Lung (tissue), 12 donors: ENCODE data around the gene KCNMB2. TPM values are rescaled to one million over a fixed set of nuclear protein-coding genes. Genes with fewer than 3 reads are reported as not detected.

ENCODE experiments used
- ATAC-seq: fragments of 200-7000 bp; cut with Tn5 transposase; one replicate; pipeline ENCODE4 v1.9.1; 2020; ENCODE audit warnings: moderate number of reproducible peaks; ENCODE audit not compliant: insufficient read depth, low FRiP score
- DNase-seq, 3 donors: peaks; one replicate each; pipeline ENCODE4 v3.0.0-alpha.2; 2013 to 2017
- H3K27ac ChIP-seq, 2 donors: one replicate each; pipeline ENCODE4 v1.5.1; 2013; ENCODE audit warnings: mild to moderate bottlenecking in 2 of 2, moderate library complexity in 2 of 2, control low read depth in 1 of 2, inconsistent platforms in 1 of 2, low read depth in 1 of 2, low read length in 1 of 2
- H3K27me3 ChIP-seq, 3 donors: one replicate each; pipeline ENCODE4 v1.5.1; 2013; ENCODE audit warnings: low read length in 2 of 3; ENCODE audit not compliant: control insufficient read depth in 3 of 3, insufficient read depth in 3 of 3
- H3K36me3 ChIP-seq, 4 donors: one replicate each; pipeline ENCODE4 v1.5.1; 2013; ENCODE audit warnings: low read length in 4 of 4, mild to moderate bottlenecking in 1 of 4, moderate library complexity in 1 of 4; ENCODE audit not compliant: control insufficient read depth in 4 of 4, insufficient read depth in 4 of 4
- H3K4me1 ChIP-seq, 5 donors: one replicate each; pipeline ENCODE4 v1.5.1; 2013; ENCODE audit warnings: low read length in 5 of 5, mild to moderate bottlenecking in 2 of 5, moderate library complexity in 1 of 5; ENCODE audit not compliant: control insufficient read depth in 5 of 5, insufficient read depth in 5 of 5
- H3K4me3 ChIP-seq: one replicate; pipeline ENCODE4 v1.5.1; 2013; ENCODE audit warnings: mild to moderate bottlenecking, control low read depth, moderate library complexity
- H3K9ac ChIP-seq, 2 donors: one replicate each; pipeline ENCODE4 v1.5.1; 2013; ENCODE audit warnings: low read length in 2 of 2, control low read depth in 1 of 2; ENCODE audit not compliant: insufficient read depth in 1 of 2
- H3K9me3 ChIP-seq, 4 donors: one replicate each; pipeline ENCODE4 v1.5.1; 2013; ENCODE audit warnings: low read length in 3 of 4, mild to moderate bottlenecking in 1 of 4, moderate library complexity in 1 of 4; ENCODE audit not compliant: control insufficient read depth in 4 of 4, insufficient read depth in 3 of 4
- WGBS, 2 donors: extraction: QIAGEN DNeasy Blood & Tissue Kit; methylation state at CpG; one replicate each; pipeline ENCODE4 v1.1.7; 2013; 5-methylcytosine and 5-hydroxymethylcytosine counted together
- polyA plus RNA-seq, 2 donors: library from polyadenylated mRNA; stranded (reverse); fragments of 200-250 nt; gene quantifications; one replicate each; pipeline ENCODE4 v1.2.1, GENCODE V29; 2013
- total RNA-seq, 2 donors: library from RNA; depleted of rRNA in 1 of 2; stranded (reverse); fragments of >200 nt in 1 of 2; gene quantifications; one replicate each; pipeline ENCODE4 v1.2.1, GENCODE V29; 2014 to 2021
- TF ChIP-seq, protein P1 (sequence below): IDR thresholded peaks from 2 replicates; pipeline ENCODE4 v1.5.1; 2012; ENCODE audit warnings: mild to moderate bottlenecking; ENCODE audit errors: control extremely low read depth, extremely low read depth
- donor health status: control.
- donor health status: control.
- donor health status: Bipolar disorder and iron deficiency.
- donor health status: healthy.
- donor health status: DM: yes; HTN: yes; CAD: no.

KCNMB2 gene
- total and polyA plus RNA-seq, 4 donors = 0.62 to 12.2 (median 1.2) TPM

DNA sequence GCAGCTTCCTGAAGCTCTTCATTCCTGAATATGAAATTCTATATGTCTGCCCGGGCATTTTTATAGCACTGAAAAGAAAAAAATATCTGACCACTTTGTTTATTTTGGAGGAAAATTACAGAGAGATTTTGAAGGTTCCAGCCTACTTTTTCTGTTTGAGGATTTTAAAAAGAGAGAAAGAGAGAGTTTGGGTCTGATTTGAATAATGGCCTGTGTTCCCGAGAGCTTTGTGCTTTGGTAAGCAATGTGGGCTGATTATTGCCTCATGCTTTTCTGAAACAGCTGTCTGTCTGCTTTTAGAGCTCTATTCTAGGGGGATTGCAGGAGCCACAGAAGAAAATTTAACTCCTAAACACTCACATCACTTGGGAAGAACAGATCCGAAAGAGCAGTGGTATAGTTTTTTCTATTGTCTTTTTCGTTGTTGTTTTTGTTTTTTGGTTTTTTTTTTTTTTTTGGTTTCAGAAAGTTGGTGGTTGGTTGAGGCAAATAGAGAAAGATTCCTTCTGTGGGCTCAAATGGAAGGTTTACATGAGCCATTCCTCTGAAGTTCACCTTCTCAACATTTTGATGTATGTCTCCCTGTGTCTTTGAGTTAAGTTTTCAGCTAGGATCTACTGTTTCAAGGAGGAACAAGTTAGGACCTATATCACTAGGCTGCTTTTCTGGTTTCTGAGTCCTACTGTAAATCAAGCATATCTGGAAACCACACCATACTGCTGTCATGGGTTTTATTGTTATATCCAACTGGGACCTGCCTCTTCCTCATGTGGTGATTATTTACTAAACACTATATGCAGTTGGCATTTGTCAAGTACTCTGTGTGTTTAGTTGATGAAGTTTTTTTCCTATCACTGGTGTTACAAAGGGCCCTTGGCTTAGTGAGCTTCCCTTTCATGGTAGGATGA lies 178.9 kb downstream of the KCNMB2 start:
- Histone ChIP-seq H3K4me1 (peaks cover 0 to 28% (median 8%) of the 10 kb centered on the region in 5 donors), H3K27ac (no peak overlapping the region), H3K27me3 (no peaks in the 10 kb centered on the region), H3K9me3 (no peaks in the 10 kb centered on the region), H3K9ac (peak overlapping the region in 1 of 2 donors; percentile 55), H3K4me3 (no peak overlapping the region), H3K36me3 (no peaks in the 10 kb centered on the region)
- TF ChIP-seq, protein P1, sequence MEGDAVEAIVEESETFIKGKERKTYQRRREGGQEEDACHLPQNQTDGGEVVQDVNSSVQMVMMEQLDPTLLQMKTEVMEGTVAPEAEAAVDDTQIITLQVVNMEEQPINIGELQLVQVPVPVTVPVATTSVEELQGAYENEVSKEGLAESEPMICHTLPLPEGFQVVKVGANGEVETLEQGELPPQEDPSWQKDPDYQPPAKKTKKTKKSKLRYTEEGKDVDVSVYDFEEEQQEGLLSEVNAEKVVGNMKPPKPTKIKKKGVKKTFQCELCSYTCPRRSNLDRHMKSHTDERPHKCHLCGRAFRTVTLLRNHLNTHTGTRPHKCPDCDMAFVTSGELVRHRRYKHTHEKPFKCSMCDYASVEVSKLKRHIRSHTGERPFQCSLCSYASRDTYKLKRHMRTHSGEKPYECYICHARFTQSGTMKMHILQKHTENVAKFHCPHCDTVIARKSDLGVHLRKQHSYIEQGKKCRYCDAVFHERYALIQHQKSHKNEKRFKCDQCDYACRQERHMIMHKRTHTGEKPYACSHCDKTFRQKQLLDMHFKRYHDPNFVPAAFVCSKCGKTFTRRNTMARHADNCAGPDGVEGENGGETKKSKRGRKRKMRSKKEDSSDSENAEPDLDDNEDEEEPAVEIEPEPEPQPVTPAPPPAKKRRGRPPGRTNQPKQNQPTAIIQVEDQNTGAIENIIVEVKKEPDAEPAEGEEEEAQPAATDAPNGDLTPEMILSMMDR = no peak
- ATAC-seq (no peak), DNase-seq (peak in 2 of 3 donors; percentile 77 to 84)
- WGBS, 2 donors = 76 to 86% methylated on average over 4 of the region's 4 CpGs

DNA sequence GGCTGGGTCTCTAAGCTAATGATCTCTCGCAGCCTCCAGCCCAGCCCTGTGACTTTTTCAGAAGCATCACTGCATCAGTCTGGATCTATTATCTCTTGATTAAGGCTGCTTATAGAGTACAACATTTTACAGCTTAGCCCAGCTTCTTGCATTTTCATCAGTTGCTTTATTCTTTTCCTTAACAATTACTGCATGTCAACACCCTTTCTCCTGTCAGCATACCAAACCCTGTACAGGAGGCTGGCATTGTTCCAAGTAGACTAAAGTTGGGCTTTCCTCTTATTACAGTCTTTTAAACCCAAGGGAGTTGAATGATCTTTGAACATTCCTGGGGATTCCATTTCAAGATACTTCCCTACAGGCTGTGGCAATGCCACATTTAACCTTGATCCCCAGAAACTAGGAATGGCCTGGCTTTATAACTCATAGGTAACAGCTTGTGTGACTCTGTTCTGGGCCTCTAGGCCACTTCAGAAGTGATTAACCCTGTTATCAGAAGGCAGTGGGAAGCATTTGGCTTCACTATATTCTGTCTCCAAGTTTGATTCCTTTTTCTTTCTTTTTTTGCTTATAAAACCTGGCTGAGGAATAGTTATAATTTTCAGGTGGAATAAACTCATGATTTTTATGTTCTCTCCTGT lies 182.9 kb downstream of the KCNMB2 start:
- DNase-seq = peak; percentile 28 to 67 (median 65)
- no peaks in the 10 kb centered on the region for H3K36me3 ChIP-seq
- peaks cover 0 to 19% (median 6%) of the 10 kb centered on the region in 5 donors for H3K4me1 ChIP-seq
- H3K27ac ChIP-seq = no peak overlapping the region
- no peaks in the 10 kb centered on the region for H3K9me3 ChIP-seq
- H3K27me3 ChIP-seq = no peaks in the 10 kb centered on the region
- ATAC-seq = no peak
- H3K9ac ChIP-seq = no peak overlapping the region
- H3K4me3 ChIP-seq = no peak overlapping the region
- 88 to 93% methylated on average over 1 of the region's 1 CpG for WGBS, 2 donors
- TF ChIP-seq, protein P1 = no peak

DNA sequence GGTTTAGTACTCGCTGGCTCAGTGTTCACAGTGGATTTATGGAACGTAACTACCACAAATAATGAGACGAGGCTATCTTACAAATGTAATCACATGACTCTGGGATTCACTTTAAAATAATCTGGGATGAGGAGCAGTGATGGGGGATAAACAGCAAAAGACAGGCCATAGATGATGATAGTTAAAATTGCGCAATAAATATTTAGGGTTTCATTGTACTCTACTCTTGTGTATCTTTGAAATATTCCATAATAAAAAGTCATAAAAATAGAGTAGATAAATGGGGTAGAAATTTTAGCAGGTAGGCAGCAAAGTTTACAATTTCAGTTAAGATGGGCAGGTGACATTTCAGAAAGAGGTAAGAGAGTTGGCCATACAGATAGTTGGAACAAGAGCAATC lies 196.6 kb downstream of the KCNMB2 start:
- no peak overlapping the region for H3K4me3 ChIP-seq
- TF ChIP-seq, protein P1 = no peak
- H3K27me3 ChIP-seq = no peaks in the 10 kb centered on the region
- H3K36me3 ChIP-seq = no peaks in the 10 kb centered on the region
- H3K9ac ChIP-seq = no peak overlapping the region
- H3K4me1 ChIP-seq = peaks cover 0 to 2% (median 0%) of the 10 kb centered on the region in 5 donors
- ATAC-seq (no peak), DNase-seq (no peak)
- no peaks in the 10 kb centered on the region for H3K9me3 ChIP-seq
- H3K27ac ChIP-seq = no peak overlapping the region
- 86 to 94% methylated on average over 4 of the region's 4 CpGs for WGBS, 2 donors
